ENCODE results near the gene RAB25. TPM values are rescaled to one million over a fixed set of nuclear protein-coding genes. Genes with fewer than 3 reads are reported as not detected.

RAB25 gene
- polyA plus RNA-seq, 2 of the 4 experiments (the other 2 are of a cell fraction) = not detected

DNA sequence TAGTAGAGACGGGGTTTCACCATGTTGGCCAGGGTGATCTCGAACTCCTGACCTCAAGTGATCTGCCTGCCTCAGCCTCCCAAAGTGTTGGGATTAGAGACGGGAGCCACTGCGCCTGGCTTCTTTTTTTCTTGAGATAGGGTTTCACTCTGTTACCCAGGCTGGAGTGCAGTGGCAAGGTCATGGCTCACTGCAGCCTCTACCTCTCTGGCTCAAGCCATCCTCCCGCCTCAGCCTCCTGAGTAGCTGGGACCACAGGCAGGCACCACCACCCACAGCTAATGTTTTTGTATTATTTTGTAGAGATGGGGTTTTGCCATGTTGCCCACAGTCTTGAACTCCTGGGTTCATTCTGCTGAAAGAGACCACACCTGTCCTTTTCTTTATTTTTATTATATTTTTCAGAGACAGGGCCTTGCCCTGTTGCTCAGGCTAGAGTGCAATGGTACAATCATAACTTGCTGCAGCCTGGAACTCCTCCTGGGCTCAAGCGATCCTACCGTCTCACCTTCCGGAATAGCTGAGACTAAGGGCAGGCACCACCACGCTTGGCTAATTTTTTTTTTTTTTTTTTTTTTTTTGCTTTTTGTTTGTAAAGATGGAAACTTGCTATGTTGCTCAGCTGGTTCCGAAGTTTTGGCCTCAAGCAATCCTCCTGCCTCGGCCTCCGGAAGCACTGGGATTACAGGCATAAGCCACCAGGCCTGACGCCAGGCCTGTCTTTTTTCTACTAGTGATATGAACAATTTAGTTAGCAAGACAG lies 56.6 kb downstream of the RAB25 start:
- Histone ChIP-seq H3K9me3 (no peaks in the 10 kb centered on the region), H3K4me3 (peak overlapping the region; percentile 99), H3K4me2 (peak overlapping the region; percentile 91), H3K4me1 (peaks cover 75% of the 10 kb centered on the region), H3K27ac (peak overlapping the region; percentile 95 to 98)
- WGBS (ENCODE audit: missing lambda C conversion rate) = 49% methylated on average over 13 of the region's 13 CpGs
- FAIRE-seq (no peak), DNase-seq (ENCODE audit: low read depth in 1 of 2, low spot score in 1 of 2) (no peak), ATAC-seq (no peak)
- TF ChIP-seq RAD21 (conservative IDR thresholded peaks at IDR 0.05 in 1 of 2, IDR thresholded peaks at IDR 0.05 in 1 of 2) (no peak), MAFK (IDR thresholded peaks at IDR 0.05; ENCODE audit: partially characterized antibody) (no peak), SMC3 (IDR thresholded peaks at IDR 0.05) (no peak), CHD2 (IDR thresholded peaks at IDR 0.05; ENCODE audit: low read length, partially characterized antibody) (no peak), ESRRA (IDR thresholded peaks at IDR 0.05; ENCODE audit: borderline replicate concordance, low read length) (no peak), NFE2L2 (conservative IDR thresholded peaks at IDR 0.05; ENCODE audit: low read length) (no peak), JUNB (IDR thresholded peaks at IDR 0.05) (no peak), TP53 (CRISPR knock-in tag; IDR thresholded peaks at IDR 0.05) (no peak), CBX2 (IDR thresholded peaks at IDR 0.05; ENCODE audit: borderline replicate concordance, low read depth) (no peak), CHD4 (IDR thresholded peaks at IDR 0.05; ENCODE audit: borderline replicate concordance) (no peak), KDM1A (IDR thresholded peaks at IDR 0.05; ENCODE audit: low read depth) (no peak), CEBPB (IDR thresholded peaks at IDR 0.05) (no peak), MYC (IDR thresholded peaks at IDR 0.05; ENCODE audit: borderline replicate concordance, low read length) (no peak), HEYL (CRISPR knock-in tag; IDR thresholded peaks at IDR 0.05) (no peak), MAZ (IDR thresholded peaks at IDR 0.05; ENCODE audit: borderline replicate concordance, low read depth, low read length) (no peak), HOXB13 (CRISPR knock-in tag; IDR thresholded peaks at IDR 0.05; ENCODE audit: low read depth) (no peak)
- TF ChIP-seq, protein P1, sequence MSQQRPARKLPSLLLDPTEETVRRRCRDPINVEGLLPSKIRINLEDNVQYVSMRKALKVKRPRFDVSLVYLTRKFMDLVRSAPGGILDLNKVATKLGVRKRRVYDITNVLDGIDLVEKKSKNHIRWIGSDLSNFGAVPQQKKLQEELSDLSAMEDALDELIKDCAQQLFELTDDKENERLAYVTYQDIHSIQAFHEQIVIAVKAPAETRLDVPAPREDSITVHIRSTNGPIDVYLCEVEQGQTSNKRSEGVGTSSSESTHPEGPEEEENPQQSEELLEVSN (IDR thresholded peaks at IDR 0.05; ENCODE audit: borderline replicate concordance, low read depth) = no peak
- TF ChIP-seq, protein P2, sequence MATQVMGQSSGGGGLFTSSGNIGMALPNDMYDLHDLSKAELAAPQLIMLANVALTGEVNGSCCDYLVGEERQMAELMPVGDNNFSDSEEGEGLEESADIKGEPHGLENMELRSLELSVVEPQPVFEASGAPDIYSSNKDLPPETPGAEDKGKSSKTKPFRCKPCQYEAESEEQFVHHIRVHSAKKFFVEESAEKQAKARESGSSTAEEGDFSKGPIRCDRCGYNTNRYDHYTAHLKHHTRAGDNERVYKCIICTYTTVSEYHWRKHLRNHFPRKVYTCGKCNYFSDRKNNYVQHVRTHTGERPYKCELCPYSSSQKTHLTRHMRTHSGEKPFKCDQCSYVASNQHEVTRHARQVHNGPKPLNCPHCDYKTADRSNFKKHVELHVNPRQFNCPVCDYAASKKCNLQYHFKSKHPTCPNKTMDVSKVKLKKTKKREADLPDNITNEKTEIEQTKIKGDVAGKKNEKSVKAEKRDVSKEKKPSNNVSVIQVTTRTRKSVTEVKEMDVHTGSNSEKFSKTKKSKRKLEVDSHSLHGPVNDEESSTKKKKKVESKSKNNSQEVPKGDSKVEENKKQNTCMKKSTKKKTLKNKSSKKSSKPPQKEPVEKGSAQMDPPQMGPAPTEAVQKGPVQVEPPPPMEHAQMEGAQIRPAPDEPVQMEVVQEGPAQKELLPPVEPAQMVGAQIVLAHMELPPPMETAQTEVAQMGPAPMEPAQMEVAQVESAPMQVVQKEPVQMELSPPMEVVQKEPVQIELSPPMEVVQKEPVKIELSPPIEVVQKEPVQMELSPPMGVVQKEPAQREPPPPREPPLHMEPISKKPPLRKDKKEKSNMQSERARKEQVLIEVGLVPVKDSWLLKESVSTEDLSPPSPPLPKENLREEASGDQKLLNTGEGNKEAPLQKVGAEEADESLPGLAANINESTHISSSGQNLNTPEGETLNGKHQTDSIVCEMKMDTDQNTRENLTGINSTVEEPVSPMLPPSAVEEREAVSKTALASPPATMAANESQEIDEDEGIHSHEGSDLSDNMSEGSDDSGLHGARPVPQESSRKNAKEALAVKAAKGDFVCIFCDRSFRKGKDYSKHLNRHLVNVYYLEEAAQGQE (IDR thresholded peaks at IDR 0.05) = no peak
- TF ChIP-seq, protein P3, sequence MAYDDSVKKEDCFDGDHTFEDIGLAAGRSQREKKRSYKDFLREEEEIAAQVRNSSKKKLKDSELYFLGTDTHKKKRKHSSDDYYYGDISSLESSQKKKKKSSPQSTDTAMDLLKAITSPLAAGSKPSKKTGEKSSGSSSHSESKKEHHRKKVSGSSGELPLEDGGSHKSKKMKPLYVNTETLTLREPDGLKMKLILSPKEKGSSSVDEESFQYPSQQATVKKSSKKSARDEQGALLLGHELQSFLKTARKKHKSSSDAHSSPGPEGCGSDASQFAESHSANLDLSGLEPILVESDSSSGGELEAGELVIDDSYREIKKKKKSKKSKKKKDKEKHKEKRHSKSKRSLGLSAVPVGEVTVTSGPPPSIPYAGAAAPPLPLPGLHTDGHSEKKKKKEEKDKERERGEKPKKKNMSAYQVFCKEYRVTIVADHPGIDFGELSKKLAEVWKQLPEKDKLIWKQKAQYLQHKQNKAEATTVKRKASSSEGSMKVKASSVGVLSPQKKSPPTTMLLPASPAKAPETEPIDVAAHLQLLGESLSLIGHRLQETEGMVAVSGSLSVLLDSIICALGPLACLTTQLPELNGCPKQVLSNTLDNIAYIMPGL (CRISPR knock-in tag; IDR thresholded peaks at IDR 0.05; ENCODE audit: borderline replicate concordance) = no peak
- ChIA-PET POLR2A (interaction anchor here (4.8 kb wide), 1 partner anchor 10 kb away, joined by 108 read pairs; no protein-coding TSS in a partner anchor), CTCF (interaction anchor here (1.1 to 54.8 kb wide), 3 partner anchors 12 to 108 kb away, joined by 7 to 2239 read pairs (median 313); partner anchors contain the start of gene MEX3A)
